ENCODE measurements around the gene CNIH4.
"Not testable (repeated sequence)": the region's sequence is repeated elsewhere in the genome, so short reads cannot be mapped to it uniquely, and the experiment has no call there.

CNIH4 gene

GRCh38 chr1:224356685-224357625, at the start of gene CNIH4:
CNIH4 (plus strand) TSS chr1:224356879; CDS start chr1:224356925, 46 bp downstream.
- DNase-seq (ENCODE audit: low spot score) = peak; percentile 97

GRCh38 chr1:224308064-224308463, 48.6 kb upstream of the CNIH4 start:
- no peak for DNase-seq (ENCODE audit: low spot score)

GRCh38 chr1:224311503-224311902, 45.2 kb upstream of the CNIH4 start:
- not testable (repeated sequence) for DNase-seq (ENCODE audit: low spot score)

GRCh38 chr1:224312025-224312424, 44.7 kb upstream of the CNIH4 start:
- DNase-seq (ENCODE audit: low spot score) = no peak

- no peak for DNase-seq (ENCODE audit: low spot score)
These were observed 39.2 kb upstream of the CNIH4 start for GRCh38 chr1:224317383-224318045.

- no peak for DNase-seq (ENCODE audit: low spot score)
These were observed 35.0 kb upstream of the CNIH4 start for GRCh38 chr1:224321706-224322105.

GRCh38 chr1:224325959-224326358, 30.7 kb upstream of the CNIH4 start:
- DNase-seq (ENCODE audit: low spot score) = no peak

GRCh38 chr1:224328644-224329043, 28.0 kb upstream of the CNIH4 start:
- no peak for DNase-seq (ENCODE audit: low spot score)

- no peak for DNase-seq (ENCODE audit: low spot score)
These were observed 27.2 kb upstream of the CNIH4 start for GRCh38 chr1:224329484-224329841.

GRCh38 chr1:224329842-224330753, 26.6 kb upstream of the CNIH4 start, which contains the start of gene NVL:
NVL (minus strand) TSS chr1:224330172; CDS start chr1:224330127, 45 bp downstream.
- peak; percentile 85 for DNase-seq (ENCODE audit: low spot score)

GRCh38 chr1:224331326-224331725, 25.4 kb upstream of the CNIH4 start:
- no peak for DNase-seq (ENCODE audit: low spot score)

GRCh38 chr1:224331824-224332223, 24.9 kb upstream of the CNIH4 start:
- DNase-seq (ENCODE audit: low spot score) = no peak

- peak; percentile 61 for DNase-seq (ENCODE audit: low spot score)
These were observed 23.3 kb upstream of the CNIH4 start for GRCh38 chr1:224333309-224333926.

- DNase-seq (ENCODE audit: low spot score) = no peak
These were observed 22.5 kb upstream of the CNIH4 start for GRCh38 chr1:224333939-224334786.

- no peak for DNase-seq (ENCODE audit: low spot score)
These were observed 18.4 kb upstream of the CNIH4 start for GRCh38 chr1:224338150-224338838.

GRCh38 chr1:224339442-224340033, 17.1 kb upstream of the CNIH4 start:
- no peak for DNase-seq (ENCODE audit: low spot score)

GRCh38 chr1:224340453-224341384, 16.0 kb upstream of the CNIH4 start:
- DNase-seq (ENCODE audit: low spot score) = not testable (repeated sequence)

GRCh38 chr1:224343679-224344078, 13.0 kb upstream of the CNIH4 start:
- no peak for DNase-seq (ENCODE audit: low spot score)
